Activated CD4-positive, alpha-beta T cell treated with anti-CD3 and anti-CD28 coated beads for 24 hours (primary cell): ENCODE results near the gene PDE9A.
"Not testable (repeated sequence)": the region's sequence is repeated elsewhere in the genome, so short reads cannot be mapped to it uniquely, and the experiment has no call there.

Experiments used
- DNase-seq, 2 donors: peaks; one replicate each; pipeline ENCODE4 v3.0.0-alpha.2; 2020; ENCODE audit warnings: low read depth in 2 of 2

The PDE9A gene

DNA sequence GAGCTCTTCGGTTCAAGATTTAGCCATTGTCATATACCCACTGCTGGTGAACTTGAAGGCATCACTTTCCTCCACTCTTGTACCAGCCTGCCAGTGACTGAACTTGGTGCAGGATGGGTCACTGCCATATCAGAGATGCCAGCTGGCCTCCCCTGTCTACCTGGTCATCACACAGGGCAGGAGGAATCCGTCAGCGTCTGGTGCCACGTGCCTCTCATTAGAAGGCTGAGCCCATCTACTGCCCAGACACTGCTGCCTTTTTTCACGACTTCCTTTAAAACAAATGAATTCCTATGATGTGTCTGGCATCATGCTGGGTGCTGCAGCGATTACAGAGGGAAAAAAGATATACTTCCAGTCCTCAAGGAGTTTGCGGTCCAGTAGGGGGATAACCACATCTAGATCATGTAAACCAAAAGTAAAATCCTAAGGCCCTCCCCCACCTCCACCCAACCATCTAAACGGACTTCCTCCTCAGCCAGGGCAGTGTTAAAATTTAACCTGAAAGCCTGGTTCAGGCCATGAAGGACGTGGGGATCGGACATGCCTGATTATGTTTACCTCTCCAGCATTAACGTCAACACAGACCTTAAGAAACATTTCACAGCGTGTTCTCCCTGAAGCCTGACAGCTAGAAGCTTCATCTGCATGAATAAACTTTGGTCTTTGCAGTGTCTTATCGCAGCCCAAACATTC lies 29.2 kb upstream of the PDE9A start:
- DNase-seq, result no peak

DNA sequence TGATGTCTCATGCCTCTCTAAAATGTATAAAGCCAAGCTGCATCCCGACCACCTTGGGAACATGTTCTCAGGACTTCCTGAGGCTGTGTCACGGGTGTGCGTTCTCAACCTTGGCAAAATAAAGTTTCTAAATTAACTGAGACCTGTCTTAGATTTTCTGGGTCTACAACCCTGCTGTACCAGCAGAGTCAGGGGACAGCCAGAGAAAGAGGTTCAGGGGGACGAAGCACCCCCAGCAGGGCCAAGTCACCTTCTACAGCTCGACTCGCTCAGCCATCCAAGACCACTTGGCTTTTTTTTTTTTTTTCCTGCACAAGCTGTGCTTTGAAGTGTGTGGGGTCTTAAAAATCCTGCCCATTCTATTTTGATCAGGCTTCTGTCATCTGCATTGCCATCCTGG lies 28.5 kb upstream of the PDE9A start:
- DNase-seq, result no peak

DNA sequence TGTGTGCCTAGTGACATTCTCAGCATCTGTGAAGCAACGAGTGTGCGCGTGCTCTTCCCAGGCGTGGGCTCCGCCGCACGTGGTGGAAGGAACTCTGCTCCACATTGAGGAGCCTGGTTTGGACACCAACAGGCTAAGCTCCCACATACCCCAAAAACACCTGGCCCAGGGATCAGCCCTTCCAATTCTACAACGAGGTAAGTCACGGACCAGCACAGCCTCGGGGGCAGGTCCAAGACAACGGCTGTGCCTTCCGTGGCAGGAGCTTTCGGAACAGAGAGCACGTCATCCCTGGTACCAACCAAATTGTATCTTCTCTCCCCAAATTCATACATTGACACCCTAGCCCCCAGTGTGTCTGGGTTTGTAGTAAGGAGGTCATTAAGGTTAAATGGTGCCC lies 27.2 kb upstream of the PDE9A start:
- no peak for DNase-seq

DNA sequence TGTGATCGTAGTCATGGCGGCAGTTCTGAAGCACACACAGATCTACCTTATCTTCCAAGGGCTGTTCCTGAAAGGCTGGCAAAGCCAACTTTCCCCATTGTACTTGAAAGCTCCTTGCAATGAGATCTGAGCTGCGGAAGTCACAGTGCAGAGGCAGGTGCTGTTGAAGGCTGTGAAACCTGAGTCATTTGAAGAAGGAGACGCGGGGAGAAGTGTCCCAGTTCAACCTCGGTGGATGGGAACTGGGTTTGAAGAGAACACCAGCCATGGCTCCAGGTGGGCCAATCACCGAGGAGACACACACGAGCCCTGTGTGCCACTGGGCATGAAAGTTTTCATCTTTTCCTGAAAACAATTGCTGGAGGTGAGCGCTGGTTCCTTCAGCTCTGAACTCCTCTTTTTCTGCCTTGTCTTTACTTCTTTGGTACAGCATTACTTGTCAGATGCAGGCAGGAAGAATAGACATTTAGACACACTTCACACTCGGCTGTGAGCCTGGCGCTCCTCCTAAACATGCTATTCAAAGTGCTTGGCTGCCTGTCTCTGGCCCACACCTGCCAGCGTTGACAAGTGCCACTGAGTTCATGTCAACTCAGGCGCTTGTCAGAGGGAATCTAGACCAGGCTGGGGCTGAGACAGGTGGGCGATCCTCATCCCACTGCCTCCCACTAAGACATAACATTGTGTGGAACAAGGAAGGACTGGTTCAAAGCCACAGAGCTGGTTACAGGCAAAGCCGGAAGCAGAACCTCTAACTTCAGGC lies 25.7 kb upstream of the PDE9A start:
- no peak for DNase-seq

DNA sequence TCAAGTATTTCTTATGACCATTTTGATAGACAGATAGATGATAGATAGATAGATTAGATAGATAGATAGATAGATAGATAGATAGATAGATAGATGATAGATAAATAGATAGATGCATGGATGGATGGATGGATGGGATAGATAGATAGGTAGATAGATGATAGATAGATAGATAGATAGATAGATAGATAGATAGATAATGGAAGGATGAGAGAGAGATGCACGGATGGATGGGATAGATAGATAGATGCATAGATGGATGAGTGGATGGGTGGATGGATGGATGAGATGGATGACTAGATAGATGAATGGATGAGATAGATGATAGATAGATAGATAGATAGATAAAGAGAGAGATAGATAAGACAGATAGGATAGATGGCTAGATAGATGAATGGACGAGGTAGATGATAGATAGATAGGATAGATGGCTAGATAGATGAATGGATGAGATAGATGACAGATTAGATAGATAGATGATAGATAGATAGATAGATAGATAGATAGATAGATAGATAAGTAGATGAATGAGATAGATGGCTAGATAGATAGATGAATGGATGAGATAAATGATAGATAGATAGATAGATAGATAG lies 24.9 kb upstream of the PDE9A start:
- not testable (repeated sequence) for DNase-seq

DNA sequence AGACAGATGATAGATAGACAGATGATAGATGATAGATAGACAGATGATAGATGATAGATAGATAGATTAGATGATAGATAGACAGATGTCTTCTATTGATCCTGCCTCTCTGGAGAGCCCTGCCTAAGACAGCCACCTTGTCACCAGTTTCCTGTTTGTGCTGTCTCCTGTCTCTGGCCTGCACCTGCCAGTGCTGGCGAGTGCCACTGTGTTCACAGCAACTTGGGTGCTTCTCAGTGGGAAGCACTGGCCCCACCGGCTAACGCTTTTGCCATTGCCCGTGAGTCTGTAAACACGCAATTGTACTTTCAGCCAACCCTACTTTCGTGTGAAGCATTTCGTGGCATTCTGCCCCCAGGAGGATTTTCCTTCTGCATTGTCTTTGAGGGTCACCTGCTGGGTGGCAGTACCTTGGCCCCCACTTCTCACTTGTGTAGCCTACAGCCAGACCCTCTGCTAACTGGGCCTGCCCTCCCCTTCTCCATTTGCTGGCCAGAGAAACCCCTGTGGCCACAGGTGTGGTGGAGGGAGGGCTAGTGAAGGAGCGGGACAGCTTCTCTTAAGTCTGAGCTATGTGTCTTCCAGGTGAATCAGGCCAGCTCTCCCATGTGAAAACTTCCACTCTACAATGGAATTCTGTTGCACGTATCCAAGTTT lies 23.4 kb upstream of the PDE9A start:
- no peak for DNase-seq

DNA sequence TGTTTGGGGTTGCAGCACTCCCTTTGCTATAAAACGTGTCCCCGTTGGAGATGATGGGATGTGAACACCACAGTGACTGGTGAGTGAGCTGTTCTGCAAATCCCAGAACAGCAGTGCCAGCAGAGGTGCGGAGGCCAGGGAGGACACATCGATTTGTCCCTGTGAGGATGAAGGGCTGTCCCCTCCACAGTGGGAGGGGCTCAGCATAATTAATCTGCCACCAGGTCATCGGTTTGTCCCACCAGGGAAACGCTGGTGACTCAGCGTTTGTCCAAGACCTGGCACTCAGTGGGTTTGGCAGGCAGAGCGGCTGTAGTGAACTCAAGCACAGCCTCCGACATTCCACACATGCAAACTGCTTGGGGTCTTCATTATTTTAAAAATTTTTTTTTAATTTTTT lies 22.8 kb upstream of the PDE9A start:
- DNase-seq, result no peak

DNA sequence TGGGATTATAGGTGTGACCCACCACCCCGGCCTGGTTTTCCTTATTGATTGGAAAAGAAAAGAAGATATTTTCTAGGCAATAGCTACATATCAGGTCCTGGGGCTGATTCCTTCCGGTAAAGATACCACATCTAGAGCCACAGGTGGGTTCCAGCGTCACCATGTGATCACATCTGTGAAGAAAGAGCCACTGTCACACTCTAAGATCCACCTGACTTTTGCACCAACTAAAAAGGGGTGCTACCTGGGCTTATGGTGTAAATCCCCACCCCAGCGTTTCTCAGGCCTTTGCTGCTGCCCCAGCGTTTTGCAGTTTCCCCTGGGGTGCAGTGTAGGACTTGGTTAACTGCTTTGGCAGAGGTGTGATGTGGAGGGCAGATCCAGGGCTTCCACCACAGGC lies 22.3 kb upstream of the PDE9A start:
- DNase-seq, result no peak

DNA sequence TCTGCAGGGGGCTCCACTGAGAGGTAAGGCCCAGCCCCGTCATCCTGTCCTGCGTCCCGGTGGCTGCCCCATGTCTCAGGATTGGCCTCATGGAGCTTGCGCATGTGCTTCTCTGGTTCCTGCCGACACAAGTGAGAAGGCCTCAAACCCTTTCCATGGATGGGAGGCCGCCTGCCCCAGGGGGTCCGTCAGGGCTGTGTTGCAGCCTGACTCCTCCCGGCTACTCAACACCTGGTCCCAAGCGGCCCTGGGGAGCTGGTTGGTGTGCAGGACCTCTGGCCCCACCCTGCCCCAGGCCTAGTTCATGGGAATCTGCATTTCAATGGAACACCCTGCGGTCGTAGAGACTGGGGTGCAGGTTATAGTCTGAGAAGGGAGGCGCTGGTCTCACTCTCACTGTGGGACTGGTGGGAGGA lies 21.1 kb upstream of the PDE9A start:
- no peak for DNase-seq

DNA sequence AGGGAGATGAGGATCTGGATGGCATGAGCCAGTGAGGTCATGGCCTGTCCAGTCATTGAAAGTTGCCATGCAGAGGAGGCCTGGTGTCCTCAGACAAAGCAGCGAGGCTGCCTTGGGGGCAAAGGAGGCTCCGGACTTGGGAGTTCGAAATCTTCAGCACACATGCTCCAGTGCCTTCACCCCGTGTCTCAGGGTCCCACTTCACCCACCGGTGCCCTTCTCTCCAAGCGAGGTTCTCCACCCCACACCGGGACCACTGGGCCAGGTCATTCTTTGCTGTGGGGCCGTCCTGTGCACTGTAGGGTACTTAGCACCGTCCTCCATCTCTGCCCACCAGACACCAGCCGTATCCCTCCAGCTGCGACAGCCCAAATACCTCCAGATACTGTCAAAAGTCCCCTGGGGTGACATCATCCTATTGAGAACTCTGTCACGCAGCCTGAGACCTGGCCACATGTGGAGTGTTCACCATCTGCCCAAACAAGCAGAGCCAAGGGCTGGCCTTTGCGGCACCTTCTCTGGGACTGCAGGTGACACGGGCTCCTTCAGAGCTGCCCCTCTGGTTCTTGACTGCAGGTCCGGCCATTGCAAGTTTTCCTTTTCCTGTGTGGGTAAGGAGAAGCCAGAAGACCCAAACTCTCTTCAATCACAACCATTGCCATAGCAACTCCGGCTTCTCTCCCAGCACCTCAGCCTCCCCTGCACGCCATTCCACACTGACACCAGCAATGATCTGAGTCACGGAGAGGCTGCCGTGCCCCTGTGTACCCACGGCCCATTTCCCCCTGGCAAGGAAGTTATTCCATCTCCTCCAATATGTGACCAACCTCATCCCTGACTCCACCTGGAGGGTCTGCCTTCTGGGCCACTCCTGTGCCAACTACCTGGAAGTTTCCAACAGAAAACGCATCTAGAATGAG lies 20.4 kb upstream of the PDE9A start:
- no peak for DNase-seq

DNA sequence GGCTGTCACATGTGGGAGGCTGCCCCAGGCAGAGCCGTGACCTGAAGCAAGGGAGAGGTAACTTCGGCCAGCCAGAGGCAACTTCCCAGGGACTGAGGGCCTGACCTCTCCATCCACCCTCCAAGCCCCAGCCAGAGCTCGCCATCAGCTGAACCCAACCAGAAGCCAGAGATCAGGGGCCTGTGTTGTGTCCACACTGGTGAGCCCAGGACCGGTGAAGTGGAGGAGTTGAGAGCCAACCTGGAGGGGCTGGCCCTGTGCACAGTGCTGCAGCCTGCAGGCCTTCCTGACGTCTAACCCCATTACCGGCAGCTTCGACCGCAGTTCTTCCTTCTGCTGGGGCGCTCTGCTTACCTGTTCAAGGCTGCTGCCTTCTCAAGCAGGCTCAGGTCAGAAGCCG lies 19.6 kb upstream of the PDE9A start:
- no peak for DNase-seq

DNA sequence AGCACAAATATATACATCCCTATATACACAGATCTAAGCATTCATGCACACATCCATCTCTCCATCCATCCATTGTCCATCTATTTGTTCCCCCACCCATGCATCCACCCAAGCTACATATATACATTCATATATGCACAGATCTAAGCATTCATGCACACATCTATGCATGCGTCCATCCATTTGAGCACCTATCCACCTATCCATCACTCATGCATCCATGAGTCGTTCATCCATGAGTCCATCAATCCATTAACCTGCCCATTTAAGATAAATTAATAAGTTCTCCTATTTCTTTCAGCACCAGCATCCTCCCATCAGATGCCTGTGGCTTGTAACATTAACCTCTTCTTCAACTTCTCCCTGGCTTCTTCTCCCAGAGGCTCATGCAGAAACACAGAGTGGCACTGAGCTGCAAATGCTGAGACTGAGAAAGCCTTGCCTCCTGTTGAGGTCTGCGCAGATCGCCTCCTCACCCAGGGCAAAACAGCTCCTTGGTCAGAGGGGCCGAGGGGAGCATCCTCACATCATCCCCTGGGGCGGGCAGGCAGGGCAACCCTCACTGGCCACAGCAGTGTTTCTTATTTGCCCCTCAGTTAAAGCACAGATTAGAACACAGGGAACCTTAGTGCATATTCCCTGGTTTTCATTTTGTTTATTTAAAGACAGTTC lies 17.4 kb upstream of the PDE9A start:
- no peak for DNase-seq

DNA sequence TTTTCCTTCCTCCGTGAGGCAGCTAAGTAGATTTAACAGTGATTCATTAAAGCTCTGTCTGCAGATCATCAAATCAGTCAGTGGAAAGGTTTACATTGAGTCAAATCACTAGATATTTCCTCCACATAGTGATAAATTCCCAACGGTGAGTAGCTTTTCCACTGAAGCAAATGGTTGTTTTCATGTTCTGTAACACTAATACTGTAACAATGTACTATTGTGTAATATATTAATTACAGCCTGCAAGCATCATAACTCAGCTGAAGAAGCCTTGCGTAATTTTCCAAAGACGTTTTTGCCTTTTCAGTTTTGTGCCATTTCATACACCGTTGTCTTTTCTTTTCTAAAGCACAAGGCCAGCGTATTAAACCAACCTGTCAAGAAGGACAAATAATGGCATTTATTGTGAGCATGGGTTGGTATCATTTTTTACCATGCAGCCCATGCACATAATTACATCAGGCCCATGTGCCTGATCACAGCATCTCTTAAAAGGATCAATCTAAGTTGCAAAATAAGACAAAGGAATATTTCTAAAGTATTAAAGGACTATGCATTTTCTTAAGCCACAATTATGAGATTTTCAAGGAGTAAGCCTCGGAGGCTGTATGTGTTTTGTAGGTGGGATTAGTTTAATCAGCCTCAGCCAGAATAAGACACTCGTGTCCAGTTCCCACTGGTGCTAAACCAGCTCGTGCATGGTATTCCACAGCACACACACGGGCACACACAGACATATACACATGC lies 16.7 kb upstream of the PDE9A start:
- no peak for DNase-seq

DNA sequence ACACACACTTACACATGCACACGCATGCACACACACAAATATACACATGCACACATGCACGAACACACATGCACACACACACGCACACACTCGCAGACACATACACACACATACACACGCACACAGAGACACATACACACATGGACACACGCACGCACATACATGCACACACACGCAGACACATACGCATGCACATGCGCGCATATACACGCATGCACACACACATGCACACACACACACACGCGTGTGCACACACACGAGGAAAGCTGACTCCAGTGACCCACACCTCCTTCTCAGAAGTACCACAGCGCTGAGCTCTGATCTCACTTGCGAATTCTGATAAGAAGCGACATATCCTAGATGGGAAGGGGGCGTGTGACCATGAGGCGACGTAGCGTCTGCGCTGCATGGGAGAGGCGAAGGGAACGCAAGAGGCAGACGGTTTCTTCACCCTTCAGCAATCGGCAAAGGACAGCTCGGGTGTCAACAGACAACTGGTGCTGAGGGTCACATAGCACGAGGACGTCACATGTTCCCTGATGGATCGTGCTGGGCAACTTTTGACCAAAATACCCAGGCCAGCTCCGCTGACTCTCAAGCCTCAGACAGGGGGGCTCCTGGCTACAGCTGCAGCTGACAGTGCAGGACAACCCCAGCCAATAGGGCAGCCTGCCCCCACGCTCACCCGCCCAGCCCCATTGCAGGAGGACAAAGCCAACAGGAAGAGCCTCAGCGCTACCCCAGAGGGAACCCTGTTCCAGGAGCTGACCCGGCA lies 16.0 kb upstream of the PDE9A start:
- no peak for DNase-seq

DNA sequence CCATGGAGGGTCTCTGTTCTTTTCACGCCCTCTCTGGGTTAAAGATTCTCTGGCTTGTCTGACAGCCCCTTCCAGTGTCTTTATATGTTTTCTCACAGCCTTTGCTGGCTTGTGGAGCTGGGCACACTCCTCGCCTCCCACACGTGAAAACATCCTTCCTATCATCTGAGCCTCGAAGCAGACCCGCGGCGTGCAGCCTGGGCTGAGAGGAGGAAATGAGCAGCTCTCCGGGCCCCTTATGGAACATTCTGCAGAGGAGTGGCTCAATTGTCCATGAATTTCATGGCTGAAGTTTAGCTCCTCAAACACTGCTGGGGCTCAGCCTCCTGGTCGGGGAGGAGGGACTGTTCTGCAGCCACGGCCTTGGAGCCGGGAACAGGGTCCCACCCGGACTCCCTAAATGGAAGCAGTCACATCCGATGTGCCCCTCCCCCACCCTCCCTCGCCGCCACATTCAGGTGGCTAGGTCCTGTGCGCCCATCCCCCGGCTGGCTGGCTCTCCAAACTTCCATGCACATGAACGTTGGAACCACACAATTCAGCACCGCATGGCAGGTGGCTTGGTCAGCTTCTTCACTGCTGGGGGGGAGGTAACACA lies 15.1 kb upstream of the PDE9A start:
- no peak for DNase-seq

DNA sequence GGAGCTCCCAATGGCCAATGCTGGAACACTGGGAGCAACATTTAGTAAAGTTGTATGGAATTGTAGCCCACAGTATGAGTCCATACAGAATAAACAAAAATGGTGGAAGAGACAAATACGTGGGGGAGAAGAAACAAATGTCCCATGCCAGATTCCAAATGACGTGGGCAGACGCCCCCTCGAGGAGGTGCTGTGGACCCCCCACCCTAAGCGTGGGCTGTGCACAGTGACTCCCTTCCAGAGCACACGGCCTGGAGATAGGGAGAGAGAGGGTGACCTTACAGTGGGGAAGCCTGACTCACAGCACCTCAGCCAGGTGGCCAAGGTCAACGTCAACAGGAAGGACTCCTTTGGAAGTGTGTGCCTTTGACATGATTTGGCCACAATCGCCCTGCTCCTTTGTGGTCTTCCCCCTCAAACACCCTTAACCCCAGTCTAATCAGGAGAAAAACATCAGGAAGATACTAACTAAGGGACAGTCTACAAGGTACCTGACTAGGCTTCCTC lies 13.7 kb upstream of the PDE9A start:
- no peak for DNase-seq

DNA sequence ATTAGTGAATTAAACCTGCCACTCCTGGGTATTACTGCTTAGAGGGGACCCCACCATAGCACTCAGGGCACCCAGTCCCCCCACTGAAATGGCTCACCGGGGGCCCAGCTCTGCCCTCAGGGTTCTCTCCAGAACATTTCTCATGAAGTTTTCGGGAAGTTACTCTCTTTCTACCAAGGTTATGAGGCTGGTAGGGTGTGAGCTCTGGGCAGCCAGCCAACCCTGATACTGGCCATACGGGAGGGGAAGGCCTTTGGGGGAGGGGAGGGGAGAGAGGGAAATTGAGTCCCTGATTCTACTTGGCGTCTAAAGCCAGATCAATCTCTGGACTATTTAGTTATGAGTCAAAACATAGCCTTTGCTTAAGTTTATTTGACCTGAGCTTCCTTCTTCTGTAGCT lies 12.9 kb upstream of the PDE9A start:
- DNase-seq, result no peak

DNA sequence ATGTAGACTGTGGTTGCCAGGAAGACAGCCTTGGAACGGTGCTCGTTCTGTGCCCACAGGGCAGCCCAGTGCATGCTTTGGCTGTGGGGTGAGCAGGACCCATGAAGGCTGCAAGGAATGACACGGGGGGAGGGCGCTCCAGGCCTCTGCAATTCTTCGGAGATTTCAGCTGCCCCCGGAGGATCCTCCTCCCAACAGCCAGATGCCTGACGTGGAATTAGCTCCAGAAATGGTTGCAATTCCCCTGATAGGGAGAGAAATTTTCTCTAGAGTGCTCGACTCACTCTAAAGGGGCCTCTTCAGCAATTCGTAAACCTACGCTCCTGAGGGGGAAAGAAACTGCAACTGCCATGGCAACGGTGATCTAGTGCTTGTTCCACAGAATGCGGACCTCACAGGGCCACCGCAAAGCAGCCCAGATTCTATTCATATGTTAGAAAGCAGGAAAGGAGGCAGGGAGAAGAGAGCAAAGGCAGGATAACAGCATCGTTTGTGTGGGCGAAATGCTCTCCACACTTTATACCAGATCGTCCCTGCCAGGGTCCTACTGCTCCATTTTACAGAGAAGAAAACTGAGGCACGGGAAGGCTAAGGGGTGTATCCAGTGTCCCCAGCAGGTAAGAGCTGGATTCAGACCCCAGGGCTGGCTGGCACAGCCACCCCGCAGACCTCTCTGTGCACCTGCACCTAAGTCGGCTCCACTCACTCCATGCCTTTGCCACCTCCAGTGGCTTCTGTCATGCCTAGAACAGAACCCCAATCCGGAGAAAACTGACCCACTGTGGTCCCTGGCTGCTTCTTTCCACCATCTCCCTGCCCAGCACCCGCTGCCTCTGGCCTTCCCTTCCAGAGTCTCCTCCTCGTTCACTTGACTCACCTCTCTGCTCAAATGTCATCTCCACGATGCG lies 11.9 kb upstream of the PDE9A start:
- DNase-seq, result no peak
